Measurements from ENCODE around the gene PIGBOS1. TPM values are rescaled to one million over a fixed set of nuclear protein-coding genes. Genes with fewer than 3 reads are reported as not detected.

PIGBOS1 gene
- total and polyA plus RNA-seq, 4 donors = 4.7 to 14.3 (median 7.2) TPM

GRCh38 chr15:55358471-55358870 is 39.5 kb upstream of the PIGBOS1 start:
- H3K27me3 ChIP-seq (ENCODE audit: control insufficient read depth in 4 of 4, insufficient read depth in 4 of 4, low read length in 3 of 4) = no peaks in the 10 kb centered on the region
- no peak overlapping the region for H3K9ac ChIP-seq (ENCODE audit: low read depth in 1 of 2, low read length in 2 of 2)
- DNase-seq (ENCODE audit: low spot score) = no peak
- H3K36me3 ChIP-seq (ENCODE audit: control insufficient read depth in 4 of 4, insufficient read depth in 3 of 4, low read depth in 1 of 4, low read length in 3 of 4) = peaks cover 5 to 29% (median 24%) of the 10 kb centered on the region in 4 donors
- no peak for TF ChIP-seq RXRA (IDR thresholded peaks at IDR 0.05)
- H3K27ac ChIP-seq (ENCODE audit: low read depth in 1 of 2, low read length in 2 of 2) = no peak overlapping the region
- H3K4me1 ChIP-seq (ENCODE audit: control insufficient read depth in 4 of 4, insufficient read depth in 4 of 4, low read length in 3 of 4) = no peaks in the 10 kb centered on the region
- H3K4me3 ChIP-seq (ENCODE audit: low read depth in 1 of 3, low read length in 3 of 3) = no peak overlapping the region
- no peaks in the 10 kb centered on the region for H3K9me3 ChIP-seq (ENCODE audit: control insufficient read depth in 4 of 4, low read length in 3 of 4)

- Histone ChIP-seq H3K9ac (ENCODE audit: low read depth in 1 of 2, low read length in 2 of 2) (no peak overlapping the region), H3K36me3 (ENCODE audit: control insufficient read depth in 4 of 4, insufficient read depth in 3 of 4, low read depth in 1 of 4, low read length in 3 of 4) (peaks cover 5 to 29% (median 23%) of the 10 kb centered on the region in 4 donors), H3K4me1 (ENCODE audit: control insufficient read depth in 4 of 4, insufficient read depth in 4 of 4, low read length in 3 of 4) (no peaks in the 10 kb centered on the region), H3K27me3 (ENCODE audit: control insufficient read depth in 4 of 4, insufficient read depth in 4 of 4, low read length in 3 of 4) (no peaks in the 10 kb centered on the region), H3K9me3 (ENCODE audit: control insufficient read depth in 4 of 4, low read length in 3 of 4) (no peaks in the 10 kb centered on the region), H3K27ac (ENCODE audit: low read depth in 1 of 2, low read length in 2 of 2) (no peak overlapping the region), H3K4me3 (ENCODE audit: low read depth in 1 of 3, low read length in 3 of 3) (no peak overlapping the region)
- DNase-seq (ENCODE audit: low spot score) = no peak
- no peak for TF ChIP-seq HNF4G (IDR thresholded peaks at IDR 0.05)
- TF ChIP-seq REST (IDR thresholded peaks at IDR 0.05) = no peak
- TF ChIP-seq ATF3 (IDR thresholded peaks at IDR 0.05) = no peak
- TF ChIP-seq SP1 (IDR thresholded peaks at IDR 0.05) = no peak
- no peak for TF ChIP-seq HNF4A (conservative IDR thresholded peaks at IDR 0.05)
- TF ChIP-seq TAF1 (conservative IDR thresholded peaks at IDR 0.05) = no peak
- TF ChIP-seq NR2F2 (IDR thresholded peaks at IDR 0.05) = no peak
- no peak for TF ChIP-seq FOXA2 (IDR thresholded peaks at IDR 0.05)
- no peak for TF ChIP-seq YY1 (IDR thresholded peaks at IDR 0.05)
- no peak for TF ChIP-seq ZBTB33 (IDR thresholded peaks at IDR 0.05)
- TF ChIP-seq FOXA1 (IDR thresholded peaks at IDR 0.05) = no peak
- TF ChIP-seq RAD21 (IDR thresholded peaks at IDR 0.05) = no peak
- WGBS = 98% methylated on average over 2 of the region's 2 CpGs
Measured at GRCh38 chr15:55357774-55358173, 38.9 kb upstream of the PIGBOS1 start.

GRCh38 chr15:55356985-55357585 is 38.2 kb upstream of the PIGBOS1 start:
- Histone ChIP-seq H3K9me3 (ENCODE audit: control insufficient read depth in 4 of 4, low read length in 3 of 4) (no peaks in the 10 kb centered on the region), H3K9ac (ENCODE audit: low read depth in 1 of 2, low read length in 2 of 2) (no peak overlapping the region), H3K27me3 (ENCODE audit: control insufficient read depth in 4 of 4, insufficient read depth in 4 of 4, low read length in 3 of 4) (no peaks in the 10 kb centered on the region), H3K4me1 (ENCODE audit: control insufficient read depth in 4 of 4, insufficient read depth in 4 of 4, low read length in 3 of 4) (no peaks in the 10 kb centered on the region), H3K36me3 (ENCODE audit: control insufficient read depth in 4 of 4, insufficient read depth in 3 of 4, low read depth in 1 of 4, low read length in 3 of 4) (peaks cover 5 to 29% (median 21%) of the 10 kb centered on the region in 4 donors), H3K4me3 (ENCODE audit: low read depth in 1 of 3, low read length in 3 of 3) (no peak overlapping the region), H3K27ac (ENCODE audit: low read depth in 1 of 2, low read length in 2 of 2) (no peak overlapping the region)
- no peak for DNase-seq (ENCODE audit: low spot score)
- 97% methylated on average over 5 of the region's 5 CpGs for WGBS
- TF ChIP-seq HNF4G (IDR thresholded peaks at IDR 0.05) (no peak), TAF1 (conservative IDR thresholded peaks at IDR 0.05) (no peak), RAD21 (IDR thresholded peaks at IDR 0.05) (no peak), REST (IDR thresholded peaks at IDR 0.05) (no peak), ZBTB33 (IDR thresholded peaks at IDR 0.05) (no peak), FOXA2 (IDR thresholded peaks at IDR 0.05) (no peak), YY1 (IDR thresholded peaks at IDR 0.05) (no peak)
